ENCODE measurements around the gene PIP4K2A.

GRCh38 chr10:22643116-22643515, 71.3 kb downstream of the PIP4K2A start:
- TF ChIP-seq, protein P1, sequence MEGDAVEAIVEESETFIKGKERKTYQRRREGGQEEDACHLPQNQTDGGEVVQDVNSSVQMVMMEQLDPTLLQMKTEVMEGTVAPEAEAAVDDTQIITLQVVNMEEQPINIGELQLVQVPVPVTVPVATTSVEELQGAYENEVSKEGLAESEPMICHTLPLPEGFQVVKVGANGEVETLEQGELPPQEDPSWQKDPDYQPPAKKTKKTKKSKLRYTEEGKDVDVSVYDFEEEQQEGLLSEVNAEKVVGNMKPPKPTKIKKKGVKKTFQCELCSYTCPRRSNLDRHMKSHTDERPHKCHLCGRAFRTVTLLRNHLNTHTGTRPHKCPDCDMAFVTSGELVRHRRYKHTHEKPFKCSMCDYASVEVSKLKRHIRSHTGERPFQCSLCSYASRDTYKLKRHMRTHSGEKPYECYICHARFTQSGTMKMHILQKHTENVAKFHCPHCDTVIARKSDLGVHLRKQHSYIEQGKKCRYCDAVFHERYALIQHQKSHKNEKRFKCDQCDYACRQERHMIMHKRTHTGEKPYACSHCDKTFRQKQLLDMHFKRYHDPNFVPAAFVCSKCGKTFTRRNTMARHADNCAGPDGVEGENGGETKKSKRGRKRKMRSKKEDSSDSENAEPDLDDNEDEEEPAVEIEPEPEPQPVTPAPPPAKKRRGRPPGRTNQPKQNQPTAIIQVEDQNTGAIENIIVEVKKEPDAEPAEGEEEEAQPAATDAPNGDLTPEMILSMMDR (IDR thresholded peaks at IDR 0.05) = no peak
- no peak for TF ChIP-seq POLR2A (IDR thresholded peaks at IDR 0.05)
